K562 (cell line): Measurements from ENCODE around the gene PPP1R14D. TPM values are rescaled to one million over a fixed set of nuclear protein-coding genes. Genes with fewer than 3 reads are reported as not detected.

Experiments used
- ARID2 ChIP-seq: fragments of 450-650 bp; IDR thresholded peaks from 2 replicates; pipeline ENCODE4 v1.6.1; 2017; ENCODE audit warnings: antibody characterized with exemption, mild to moderate bottlenecking
- CBFA2T2 ChIP-seq: fragments of 450-650 bp; conservative IDR thresholded peaks from 2 replicates; pipeline ENCODE4 v1.6.1; 2017; ENCODE audit warnings: mild to moderate bottlenecking
- CBFA2T3 ChIP-seq: fragments of 450-650 bp; IDR thresholded peaks from 2 replicates; pipeline ENCODE4 v1.6.1; 2017
- DACH1 ChIP-seq: fragments of 450-650 bp; IDR thresholded peaks from 2 replicates; pipeline ENCODE4 v1.6.1; 2018; ENCODE audit not compliant: partially characterized antibody
- DDX20 ChIP-seq: fragments of 450-650 bp; IDR thresholded peaks from 2 replicates; pipeline ENCODE4 v1.6.1; 2016; ENCODE audit warnings: missing genetic modification characterization, low read depth, mild to moderate bottlenecking, missing compliant biosample characterization, moderate library complexity
- GABPB2 ChIP-seq: fragments of 250-450 bp; sonication (Bioruptor Pico); conservative IDR thresholded peaks from 2 replicates; pipeline ENCODE4 v1.5.1; 2021; ENCODE audit warnings: mild to moderate bottlenecking
- MAFK ChIP-seq: IDR thresholded peaks from 2 replicates; pipeline ENCODE4 v1.6.1; 2011; ENCODE audit warnings: low read length, improper control_type of control experiment
- MTA1 ChIP-seq: fragments of 450-650 bp; IDR thresholded peaks from 2 replicates; pipeline ENCODE4 v1.6.1; 2017; ENCODE audit warnings: borderline replicate concordance
- NR3C1 ChIP-seq: sonication (generic); formaldehyde crosslinking; IDR thresholded peaks from 2 replicates; pipeline ENCODE4 v1.8.1; 2022; ENCODE audit warnings: missing genetic modification reagents
- POLR3A ChIP-seq: IDR thresholded peaks from 2 replicates; pipeline ENCODE4 v1.6.1; 2011; ENCODE audit warnings: borderline replicate concordance, mild to moderate bottlenecking, moderate library complexity; ENCODE audit not compliant: insufficient read length, insufficient read depth; ENCODE audit errors: extremely low read depth
- SAFB ChIP-seq: fragments of 200-400 bp; formaldehyde crosslinking; IDR thresholded peaks from 2 replicates; pipeline ENCODE4 v1.6.1; 2017; ENCODE audit warnings: low read depth, low read length, borderline replicate concordance
- SETDB1 ChIP-seq: IDR thresholded peaks from one replicate; pipeline ENCODE4 v1.6.1; 2012; ENCODE audit warnings: low read length, control low read depth, inconsistent platforms
- SPI1 ChIP-seq: IDR thresholded peaks from 2 replicates; pipeline ENCODE4 v1.6.1; 2011; ENCODE audit warnings: low read depth, low read length, control low read depth, borderline replicate concordance
- SUPT5H ChIP-seq: fragments of 450-650 bp; IDR thresholded peaks from 2 replicates; pipeline ENCODE4 v1.6.1; 2016
- XRCC4 ChIP-seq: IDR thresholded peaks from one replicate; pipeline ENCODE4 v1.6.1; 2011; ENCODE audit not compliant: insufficient read depth, insufficient read length; ENCODE audit errors: extremely low read depth
- ZKSCAN8 ChIP-seq: fragments of 200-800 bp; sonication (Bioruptor generic); IDR thresholded peaks from 2 replicates; pipeline ENCODE4 v1.6.1; 2016; ENCODE audit warnings: missing genetic modification characterization, missing compliant biosample characterization
- ZNF140 ChIP-seq: fragments of 250-450 bp; sonication (Bioruptor Pico); IDR thresholded peaks from 2 replicates; pipeline ENCODE4 v1.8.0; 2021; ENCODE audit warnings: moderate library complexity, mild to moderate bottlenecking, inconsistent platforms
- ZNF274 ChIP-seq: IDR thresholded peaks from 2 replicates; pipeline ENCODE4 v1.6.1; 2011; ENCODE audit warnings: low read depth, mild to moderate bottlenecking, low read length, moderate library complexity, borderline replicate concordance
- ZNF316 ChIP-seq: fragments of 450-650 bp; IDR thresholded peaks from 2 replicates; pipeline ENCODE4 v1.6.1; 2016
- ZNF324 ChIP-seq: fragments of 250-450 bp; sonication (Bioruptor Pico); IDR thresholded peaks from 2 replicates; pipeline ENCODE4 v1.4.0; 2020; ENCODE audit warnings: mild to moderate bottlenecking
- ZNF431 ChIP-seq: sonication (generic); formaldehyde crosslinking; IDR thresholded peaks from 2 replicates; pipeline ENCODE4 v1.8.0; 2022; ENCODE audit warnings: mild to moderate bottlenecking, missing genetic modification reagents
- ZNF589 ChIP-seq: fragments of 200-800 bp; sonication (Bioruptor generic); IDR thresholded peaks from 2 replicates; pipeline ENCODE4 v1.6.1; 2016; ENCODE audit warnings: low read depth, missing genetic modification characterization, missing compliant biosample characterization
- polyA plus RNA-seq, 8 experiments: library from polyadenylated mRNA; depleted of rRNA in 4 of 8; stranded (reverse) in 5 of 8; unstranded in 3 of 8; fragments of >200 nt; fragmentation: Nextera tagmentation in 2 of 8; fragmentation: Illumina TruSeq in 1 of 8; extraction: Ambion mirVana in 2 of 8; extraction: Trizol in 1 of 8; gene quantifications; 2 replicates each; pipeline versions ENCODE4 v1.2.1 to v1.2.3, GENCODE V29; 2011 to 2014; ENCODE audit warnings: inconsistent platforms in 1 of 8, missing spikeins in 1 of 8
- total RNA-seq, 7 experiments: library from RNA; depleted of rRNA in 6 of 7; stranded (reverse); fragments of >200 nt in 6 of 7; fragmentation: Illumina TruSeq in 2 of 7; extraction: Trizol in 2 of 7; gene quantifications; 2 replicates each; pipeline versions ENCODE4 v1.2.1 to v1.2.3, GENCODE V29; 2011 to 2021; ENCODE audit warnings: low replicate concordance in 1 of 7
- TF ChIP-seq, protein P1 (sequence below): fragments of 250-450 bp; sonication (Bioruptor Pico); IDR thresholded peaks from 2 replicates; pipeline ENCODE4 v1.8.0; 2021; ENCODE audit warnings: moderate library complexity, mild to moderate bottlenecking, inconsistent platforms
- TF ChIP-seq, protein P2 (sequence below): fragments of 250-450 bp; sonication (Bioruptor Pico); IDR thresholded peaks from 2 replicates; pipeline ENCODE4 v1.5.0; 2021
- TF ChIP-seq, protein P3 (sequence below), 3 experiments: fragments of 200-800 bp in 1 of 3; sonication (Bioruptor generic) in 1 of 3; sonication (generic) in 1 of 3; formaldehyde crosslinking in 1 of 3; IDR thresholded peaks; 2 replicates each; pipeline versions ENCODE4 v1.6.1 to v1.8.0; 2016 to 2022; ENCODE audit warnings: mild to moderate bottlenecking in 2 of 3, missing compliant biosample characterization in 2 of 3, missing genetic modification characterization in 2 of 3, missing genetic modification reagents in 1 of 3
- TF ChIP-seq, protein P4 (sequence below): fragments of 450-650 bp; IDR thresholded peaks from 2 replicates; pipeline ENCODE4 v1.6.1; 2017; ENCODE audit warnings: mild to moderate bottlenecking, moderate library complexity

PPP1R14D gene
- total and polyA plus RNA-seq, 9 of the 15 experiments (the other 6 are each of a cell fraction or from before 2014, with no cell fraction given) = 0.11 to 0.18 TPM; not detected in 7

DNA sequence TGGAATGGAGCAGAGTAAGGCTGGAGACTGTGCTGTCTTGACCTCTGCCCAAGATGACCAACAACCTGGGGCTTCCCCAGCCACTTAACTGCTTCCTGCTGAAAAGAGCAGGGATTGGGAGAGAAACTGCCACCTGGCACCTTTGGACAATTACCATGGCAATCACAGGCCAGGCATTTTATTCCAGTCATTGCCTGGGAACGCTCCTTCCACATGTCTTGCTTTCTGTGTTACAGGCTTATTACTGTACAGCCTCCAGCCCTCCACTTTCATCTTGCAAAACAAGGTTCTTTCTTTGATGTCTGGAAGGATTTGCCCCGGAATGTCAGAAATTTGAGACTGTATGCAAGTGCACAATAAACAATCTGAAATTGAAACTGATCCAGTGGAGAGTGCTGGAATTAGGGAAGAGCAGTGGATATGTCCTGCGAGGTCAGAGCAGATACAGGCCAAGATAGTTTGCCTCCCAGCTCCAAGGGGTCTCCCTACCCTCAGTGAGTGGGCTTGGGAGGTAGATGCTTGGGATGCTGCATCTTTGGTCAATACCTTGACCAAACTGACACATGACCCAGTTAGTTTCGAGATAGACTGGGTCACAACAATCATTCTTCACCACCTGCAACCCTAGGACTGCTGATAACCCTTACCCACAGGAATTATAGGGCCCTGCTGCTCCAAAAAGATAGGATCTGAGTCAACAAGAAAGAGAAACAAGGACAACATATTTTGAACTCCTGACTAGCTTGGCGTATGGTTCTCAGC lies 2.7 kb downstream of the PPP1R14D start (continued):
- TF ChIP-seq NR3C1 (CRISPR knock-in tag) (no peak), CBFA2T2 (peak; percentile 96), SUPT5H (no peak), XRCC4 (no peak), CBFA2T3 (peak; percentile 98), ZNF140 (CRISPR knock-in tag) (no peak), ZKSCAN8 (CRISPR knock-in tag) (no peak; the same call in 1 of the 2 replicates), DDX20 (tag) (0 out of 2 replicates have a peak, but pooled peaks have one; percentile 29), ARID2 (no peak), SPI1 (no peak), POLR3A (no peak), ZNF324 (CRISPR knock-in tag) (no peak), ZNF431 (CRISPR knock-in tag) (no peak), MAFK (no peak), SAFB (no peak), ZNF274 (no peak), DACH1 (no peak), ZNF589 (peak; percentile 76), SETDB1 (no peak), GABPB2 (CRISPR knock-in tag) (no peak), ZNF316 (no peak), MTA1 (peak; percentile 88; the same call in 1 of the 2 replicates)
- TF ChIP-seq, protein P1, sequence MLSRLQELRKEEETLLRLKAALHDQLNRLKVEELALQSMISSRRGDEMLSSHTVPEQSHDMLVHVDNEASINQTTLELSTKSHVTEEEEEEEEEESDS (CRISPR knock-in tag) = no peak
- TF ChIP-seq, protein P2, sequence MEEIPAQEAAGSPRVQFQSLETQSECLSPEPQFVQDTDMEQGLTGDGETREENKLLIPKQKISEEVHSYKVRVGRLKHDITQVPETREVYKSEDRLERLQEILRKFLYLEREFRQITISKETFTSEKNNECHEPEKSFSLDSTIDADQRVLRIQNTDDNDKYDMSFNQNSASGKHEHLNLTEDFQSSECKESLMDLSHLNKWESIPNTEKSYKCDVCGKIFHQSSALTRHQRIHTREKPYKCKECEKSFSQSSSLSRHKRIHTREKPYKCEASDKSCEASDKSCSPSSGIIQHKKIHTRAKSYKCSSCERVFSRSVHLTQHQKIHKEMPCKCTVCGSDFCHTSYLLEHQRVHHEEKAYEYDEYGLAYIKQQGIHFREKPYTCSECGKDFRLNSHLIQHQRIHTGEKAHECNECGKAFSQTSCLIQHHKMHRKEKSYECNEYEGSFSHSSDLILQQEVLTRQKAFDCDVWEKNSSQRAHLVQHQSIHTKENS = no peak
- TF ChIP-seq, protein P3, sequence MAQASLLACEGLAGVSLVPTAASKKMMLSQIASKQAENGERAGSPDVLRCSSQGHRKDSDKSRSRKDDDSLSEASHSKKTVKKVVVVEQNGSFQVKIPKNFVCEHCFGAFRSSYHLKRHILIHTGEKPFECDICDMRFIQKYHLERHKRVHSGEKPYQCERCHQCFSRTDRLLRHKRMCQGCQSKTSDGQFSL (CRISPR knock-in tag; IDR thresholded peaks at IDR 0.05) = no peak
- TF ChIP-seq, protein P3 (tag; IDR thresholded peaks at IDR 0.05) = no peak
- TF ChIP-seq, protein P4, sequence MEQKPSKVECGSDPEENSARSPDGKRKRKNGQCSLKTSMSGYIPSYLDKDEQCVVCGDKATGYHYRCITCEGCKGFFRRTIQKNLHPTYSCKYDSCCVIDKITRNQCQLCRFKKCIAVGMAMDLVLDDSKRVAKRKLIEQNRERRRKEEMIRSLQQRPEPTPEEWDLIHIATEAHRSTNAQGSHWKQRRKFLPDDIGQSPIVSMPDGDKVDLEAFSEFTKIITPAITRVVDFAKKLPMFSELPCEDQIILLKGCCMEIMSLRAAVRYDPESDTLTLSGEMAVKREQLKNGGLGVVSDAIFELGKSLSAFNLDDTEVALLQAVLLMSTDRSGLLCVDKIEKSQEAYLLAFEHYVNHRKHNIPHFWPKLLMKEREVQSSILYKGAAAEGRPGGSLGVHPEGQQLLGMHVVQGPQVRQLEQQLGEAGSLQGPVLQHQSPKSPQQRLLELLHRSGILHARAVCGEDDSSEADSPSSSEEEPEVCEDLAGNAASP = no peak
